RPMI7951 (cell line): ENCODE results near the gene CFAP141. TPM values are rescaled to one million over a fixed set of nuclear protein-coding genes. Genes with fewer than 3 reads are reported as not detected.
A peak's percentile ranks its signal among the peaks of the same experiment; 100 is the strongest.
"Not testable (repeated sequence)": the region's sequence is repeated elsewhere in the genome, so short reads cannot be mapped to it uniquely, and the experiment has no call there.

Experiments
- DNase-seq: peaks from one replicate; pipeline ENCODE4 v3.0.0-alpha.2; 2012; ENCODE audit warnings: low read depth
- total RNA-seq: library from RNA; depleted of rRNA; stranded (reverse); fragments of >200 nt; shearing (Covaris generic); gene quantifications from 2 replicates; pipeline ENCODE4 v1.2.3, GENCODE V29; 2014

The CFAP141 gene
- total RNA-seq, 1 experiment from 2014 or later = not detected

DNA sequence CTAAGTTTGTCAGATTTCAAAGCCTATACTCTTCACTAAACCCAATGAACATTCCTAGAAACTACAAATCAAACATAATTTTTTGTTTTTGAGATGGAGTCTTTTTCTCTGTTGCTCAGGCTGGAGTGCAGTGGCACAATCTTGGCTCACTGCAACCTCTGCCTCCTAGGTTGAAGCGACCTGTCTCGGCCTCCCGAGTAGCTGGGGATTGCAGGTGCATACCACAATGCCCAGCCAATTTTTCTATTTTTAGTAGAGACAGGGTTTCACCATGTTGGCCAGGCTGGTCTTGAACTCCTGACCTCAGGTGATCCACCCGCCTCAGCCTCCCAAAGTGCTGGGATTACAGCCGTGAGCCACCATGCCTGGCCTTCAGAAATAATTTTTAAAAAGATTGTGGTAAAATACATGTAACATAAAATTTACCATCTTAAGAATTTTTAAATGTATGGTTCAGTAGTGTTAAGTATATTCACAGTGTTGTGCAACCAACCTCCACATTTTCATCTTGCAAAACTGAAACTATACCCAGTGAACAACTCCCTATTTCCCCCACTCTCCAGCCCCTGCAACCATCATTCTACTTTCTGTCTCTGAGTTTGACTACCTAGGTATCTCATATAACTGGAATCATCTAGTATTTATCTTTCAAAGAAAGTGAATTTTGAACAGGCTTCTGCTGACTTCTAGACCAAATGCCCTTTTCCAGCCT, 2.7 kb upstream of the CFAP141 start:
- DNase-seq = no peak

DNA sequence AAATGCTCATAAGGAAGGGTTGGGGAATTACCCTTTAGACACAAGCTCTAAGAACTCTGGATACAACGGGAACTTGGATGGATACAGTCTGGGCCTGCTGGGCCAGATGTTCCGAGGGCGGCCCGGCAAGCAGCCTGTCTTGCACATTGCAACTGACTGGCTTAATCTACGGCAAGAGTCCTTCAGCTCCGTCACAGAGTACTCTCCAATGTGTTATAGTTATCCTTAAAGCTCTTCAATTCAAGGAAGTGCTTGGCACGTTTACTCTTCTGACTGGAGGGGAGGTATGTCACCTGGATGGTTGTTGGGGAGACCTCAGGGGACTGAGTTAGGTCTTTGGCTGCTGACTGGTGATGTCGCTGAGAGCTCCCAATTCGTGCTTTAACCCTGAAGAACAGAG, 1.1 kb upstream of the CFAP141 start:
- DNase-seq = no peak

GRCh38 chr1:154205778-154206177, 355 bp downstream of the CFAP141 start:
- not testable (repeated sequence) for DNase-seq

GRCh38 chr1:154199563-154199879, 6.6 kb downstream of the CFAP141 start:
- peak; percentile 20 for DNase-seq

DNA sequence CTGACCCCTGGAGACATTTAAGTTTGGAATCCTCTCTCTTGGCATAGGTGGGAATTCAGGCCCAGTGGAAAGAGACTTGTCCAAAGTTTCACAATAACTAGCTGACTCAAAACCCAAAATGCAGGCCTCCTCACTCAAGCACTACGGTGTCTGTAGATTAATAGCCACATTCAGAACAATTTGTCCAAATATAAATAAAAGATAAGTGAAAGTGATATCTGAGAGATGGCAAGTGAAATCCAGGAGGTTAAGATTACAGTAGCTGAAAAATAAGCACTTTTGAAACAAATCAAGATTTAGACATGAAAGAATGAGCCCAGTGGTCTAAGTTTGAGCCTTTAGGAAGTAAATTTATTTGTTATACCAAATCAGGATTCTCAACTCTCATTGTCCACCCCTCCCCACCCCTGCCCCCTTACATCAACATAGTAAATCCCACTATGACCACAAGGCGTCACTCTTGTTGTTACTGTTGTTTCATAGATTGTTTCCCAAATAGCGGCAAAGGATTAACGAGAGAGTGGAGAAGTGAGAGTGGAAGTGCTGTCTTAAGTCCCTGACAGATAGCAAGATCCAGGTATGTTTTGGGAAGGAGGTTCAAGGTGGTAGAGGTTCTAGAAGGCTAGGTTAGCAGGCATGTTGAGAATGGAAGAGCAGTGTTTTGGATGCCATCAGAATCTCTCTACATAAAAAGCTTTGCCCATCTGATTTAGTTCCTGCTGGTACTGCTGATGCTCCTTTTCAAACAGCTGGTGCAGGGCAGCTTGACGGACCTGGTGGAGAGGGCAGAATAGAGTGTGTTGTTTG, 7.2 kb downstream of the CFAP141 start:
- DNase-seq = peak; percentile 62

- DNase-seq = peak; percentile 44
Measured at GRCh38 chr1:154193821-154194220, 12.3 kb downstream of the CFAP141 start.

- DNase-seq = no peak
Measured at GRCh38 chr1:154192476-154192875, 13.7 kb downstream of the CFAP141 start.

DNA sequence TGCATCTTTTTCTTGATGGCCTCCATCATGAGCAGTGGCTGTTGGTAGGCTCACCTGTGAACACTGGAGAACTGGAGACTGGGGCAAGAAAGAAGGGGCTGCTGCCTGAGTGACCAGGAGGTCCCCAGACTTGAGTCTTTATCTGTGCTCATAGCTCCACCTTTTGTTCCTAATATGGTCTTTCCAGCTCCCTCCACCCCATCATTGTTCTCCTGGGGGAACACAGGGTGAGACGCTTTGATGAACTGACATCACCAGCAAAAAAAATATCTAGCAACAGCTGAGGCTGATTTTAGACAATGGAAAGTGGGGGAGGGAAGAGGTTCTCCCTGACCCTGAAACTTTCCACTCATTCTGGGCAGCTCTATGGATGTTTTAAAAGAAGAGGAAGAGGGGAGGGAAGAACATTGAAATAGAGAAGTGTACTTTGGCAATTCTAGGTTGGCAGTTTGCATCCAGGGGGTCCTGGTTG, 14.1 kb downstream of the CFAP141 start, which contains the start of gene TPM3:
Gene TPM3, minus strand, starts transcription at position 111 of the 472 bp plus-strand sequence. Its CDS starts 82 bp downstream, at position 29.
- no peak for DNase-seq

DNA sequence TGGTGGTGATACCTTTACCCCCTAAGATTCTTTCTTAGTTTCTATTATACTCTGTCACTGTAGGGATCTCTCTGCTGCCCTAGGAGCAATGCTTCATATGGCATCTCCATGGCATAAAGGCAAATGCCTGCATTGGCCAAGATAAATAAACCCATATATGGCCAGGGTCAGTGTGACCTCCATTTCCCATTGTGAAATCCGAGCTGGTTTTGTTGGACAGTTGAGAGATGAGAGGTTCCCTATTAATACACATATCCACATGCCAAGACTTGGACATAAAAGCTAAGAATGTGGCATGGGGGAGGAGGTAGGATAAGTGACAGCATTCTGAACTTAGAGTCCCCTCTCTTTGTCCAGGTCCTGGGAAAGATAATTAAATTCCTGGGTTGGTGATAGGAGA, 15.6 kb downstream of the CFAP141 start:
- DNase-seq = peak; percentile 67

GRCh38 chr1:154186852-154187501, 19.2 kb downstream of the CFAP141 start:
- DNase-seq = no peak

DNA sequence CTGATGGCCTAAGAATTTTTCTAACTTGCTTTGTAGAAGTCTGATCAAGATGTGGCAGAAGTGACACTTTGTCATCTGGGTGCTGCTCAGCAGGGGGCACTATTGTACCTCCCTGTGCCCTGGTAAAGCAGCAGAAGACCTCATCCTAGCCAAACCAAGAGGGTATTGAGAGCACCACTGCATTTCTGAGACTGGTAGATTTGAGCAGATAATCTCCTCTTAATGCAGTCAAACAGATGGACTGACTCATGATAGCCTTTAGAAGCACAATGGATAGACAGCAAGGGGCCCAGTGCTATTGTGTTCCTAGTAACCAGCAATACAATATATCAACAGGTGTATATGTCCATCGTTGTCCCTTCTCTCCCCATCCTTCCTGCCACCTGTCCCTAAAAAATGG, 20.0 kb downstream of the CFAP141 start:
- peak; percentile 28 for DNase-seq

DNA sequence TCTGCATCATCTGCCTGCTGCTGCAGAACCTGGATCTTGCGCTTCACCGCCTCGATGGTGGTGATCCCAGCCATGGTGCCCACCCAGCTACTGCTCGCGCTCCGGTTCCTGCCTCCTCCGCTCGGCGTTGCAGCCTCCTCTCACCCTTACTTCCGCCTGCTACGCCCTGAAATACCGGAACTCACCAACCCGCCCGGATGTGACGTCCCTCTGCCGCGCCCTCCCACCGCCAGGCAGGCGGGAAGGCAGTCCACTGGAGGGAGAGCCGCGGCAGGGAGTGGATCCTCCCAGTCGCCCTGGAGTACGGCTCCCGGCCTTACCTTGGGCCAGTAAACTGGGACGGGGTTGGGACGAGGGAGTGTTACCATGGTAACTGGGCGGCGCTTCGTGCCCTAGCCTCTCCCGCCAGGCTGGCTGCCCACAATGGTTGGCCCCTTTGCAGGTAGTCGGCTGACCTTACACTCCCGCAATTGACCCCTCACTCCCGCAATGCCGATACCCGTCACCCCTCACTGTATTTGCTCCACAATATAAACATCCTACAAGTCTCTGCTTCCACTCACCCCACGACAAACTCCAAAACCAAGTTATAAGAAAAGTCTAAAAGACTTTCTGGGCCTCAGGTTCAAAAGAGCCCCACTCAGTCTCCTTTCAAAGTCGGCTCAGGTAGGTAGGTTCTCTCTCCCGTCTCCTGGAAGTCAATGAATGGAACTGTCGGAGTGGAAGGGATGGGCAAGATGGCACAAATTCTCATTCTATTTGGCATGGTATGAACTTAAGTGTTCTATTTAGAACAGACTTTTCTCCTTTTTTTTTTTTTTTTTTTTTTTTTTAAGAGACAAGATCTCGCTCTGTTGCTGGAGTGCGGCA, 22.9 kb downstream of the CFAP141 start:
- DNase-seq = peak; percentile 96

GRCh38 chr1:154182344-154183045, 23.6 kb downstream of the CFAP141 start:
- peak; percentile 75 for DNase-seq

- no peak for DNase-seq
Measured at GRCh38 chr1:154181944-154182343, 24.2 kb downstream of the CFAP141 start.

GRCh38 chr1:154179946-154180687, 26.0 kb downstream of the CFAP141 start:
- DNase-seq = no peak

- peak; percentile 23 for DNase-seq
Measured at GRCh38 chr1:154178911-154179811, 27.0 kb downstream of the CFAP141 start.

- no peak for DNase-seq
Measured at GRCh38 chr1:154178013-154178412, 28.1 kb downstream of the CFAP141 start.

DNA sequence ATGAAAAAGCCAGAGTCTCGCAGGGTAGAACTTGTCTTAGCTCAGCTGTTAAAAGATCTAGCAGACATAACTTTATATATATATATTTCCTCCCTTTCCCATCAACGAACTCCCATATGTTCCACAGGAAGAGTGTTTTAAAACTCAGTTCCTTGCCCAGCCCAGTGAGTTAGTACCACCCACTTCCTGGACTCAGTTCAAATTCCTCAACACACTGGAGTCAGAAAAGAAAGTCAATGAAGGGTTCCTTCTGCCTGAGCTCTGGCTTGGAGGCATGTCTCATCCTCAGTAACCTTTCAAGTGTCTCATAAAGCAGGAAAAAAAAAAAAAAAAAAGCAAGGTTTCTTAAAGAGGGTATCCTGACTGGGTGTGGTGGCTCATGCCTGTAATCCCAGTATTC, 29.8 kb downstream of the CFAP141 start:
- peak; percentile 67 for DNase-seq

GRCh38 chr1:154174654-154175053, 31.5 kb downstream of the CFAP141 start:
- no peak for DNase-seq
